Endothelial cell of umbilical vein (primary cell): ENCODE measurements around the gene TNFRSF8. TPM values are rescaled to one million over a fixed set of nuclear protein-coding genes. Genes with fewer than 3 reads are reported as not detected.

Source experiments
- BruUV-seq: library from RNA; stranded (reverse); fragments of 400-500 nt; replicated peaks from 2 replicates; lab custom pipeline; 2021; lab: Mats Ljungman, UMichigan
- CTCF ChIA-PET: fragments of 300-600, 350-600 bp; sonication (Branson Sonifier 250); formaldehyde crosslinking; loops from one replicate; lab custom pipeline; 2021; ENCODE audit warnings: antibody characterized with exemption, inconsistent platforms; lab: Charles Lee
- POLR2A ChIA-PET: fragments of 300-600, 350-600 bp; sonication (Branson Sonifier 250); formaldehyde crosslinking; loops from one replicate; lab custom pipeline; 2021; ENCODE audit warnings: antibody characterized with exemption, inconsistent platforms; lab: Charles Lee
- DNase-seq: peaks from one replicate; pipeline ENCODE4 v3.0.0-alpha.2; 2011; ENCODE audit warnings: low read depth, low spot score
- FAIRE-seq: peaks from 2 replicates; lab custom pipeline; 2011; peaks lifted over from hg19 to GRCh38; lab: Jason Lieb, UNC
- H2AFZ ChIP-seq: 2 replicates; pipeline ENCODE4 v1.6.0; 2012; ENCODE audit warnings: low read depth, low read length, control low read depth, inconsistent platforms
- H3K27ac ChIP-seq: 2 replicates; pipeline ENCODE4 v1.5.1; 2011; ENCODE audit warnings: low read depth, mild to moderate bottlenecking, control low read depth, low read length, moderate library complexity; ENCODE audit not compliant: insufficient read depth
- H3K27me3 ChIP-seq, 2 experiments: 2 replicates each; pipeline versions ENCODE4 v1.6.0 to v1.6.1; 2011; ENCODE audit warnings: low read length in 2 of 2, mixed read lengths in 1 of 2; ENCODE audit not compliant: control insufficient read depth in 2 of 2, insufficient read depth in 2 of 2
- H3K36me3 ChIP-seq, 2 experiments: 2 replicates in 1 of 2; 3 replicates in 1 of 2; pipeline ENCODE4 v1.5.1; 2011; ENCODE audit warnings: low read length in 2 of 2, mild to moderate bottlenecking in 1 of 2, moderate library complexity in 1 of 2; ENCODE audit not compliant: control insufficient read depth in 2 of 2, insufficient read depth in 2 of 2; ENCODE audit errors: extremely low read depth in 1 of 2
- H3K4me1 ChIP-seq: 3 replicates; pipeline ENCODE4 v1.5.1; 2011; ENCODE audit warnings: mild to moderate bottlenecking, low read length; ENCODE audit not compliant: control insufficient read depth, insufficient read depth; ENCODE audit errors: extremely low read depth
- H3K4me2 ChIP-seq: 2 replicates; pipeline ENCODE4 v1.6.1; 2011; ENCODE audit warnings: low read length, control low read depth, mixed read lengths; ENCODE audit not compliant: insufficient read depth
- H3K4me3 ChIP-seq, 3 experiments: fragments of 200-600 bp in 1 of 3; sonication (generic), shearing (Covaris generic) in 1 of 3; replicated peaks in 1 of 3; 2 replicates each; pipeline ENCODE4 v1.5.1; 2011 to 2016; ENCODE audit warnings: control low read depth in 3 of 3, low read length in 3 of 3, mild to moderate bottlenecking in 2 of 3, inconsistent platforms in 1 of 3, low read depth in 1 of 3, moderate library complexity in 1 of 3; ENCODE audit not compliant: insufficient read depth in 1 of 3
- H3K79me2 ChIP-seq: 2 replicates; pipeline ENCODE4 v1.6.0; 2012; ENCODE audit warnings: low read length, inconsistent platforms; ENCODE audit not compliant: control insufficient read depth, insufficient read depth
- H3K9ac ChIP-seq: replicated peaks from 2 replicates; pipeline ENCODE3; 2011; ENCODE audit warnings: low read length, control low read depth; ENCODE audit not compliant: insufficient read depth; ENCODE audit errors: extremely low read depth
- H3K9me1 ChIP-seq: replicated peaks from 3 replicates; pipeline ENCODE4 v1.6.0; 2011; ENCODE audit warnings: mild to moderate bottlenecking, low read length; ENCODE audit not compliant: control insufficient read depth, insufficient read depth; ENCODE audit errors: extremely low read depth
- H3K9me3 ChIP-seq: replicated peaks from 2 replicates; pipeline ENCODE4 v1.5.1; 2012; ENCODE audit warnings: low read length, inconsistent platforms; ENCODE audit not compliant: control insufficient read depth, insufficient read depth
- H4K20me1 ChIP-seq: replicated peaks from 2 replicates; pipeline ENCODE3; 2011; ENCODE audit warnings: mild to moderate bottlenecking, low read length; ENCODE audit not compliant: control insufficient read depth, insufficient read depth; ENCODE audit errors: extremely low read depth
- FOS ChIP-seq: IDR thresholded peaks from 2 replicates; pipeline ENCODE4 v1.6.1; 2011; ENCODE audit warnings: mild to moderate bottlenecking, low read length, moderate library complexity, borderline replicate concordance; ENCODE audit not compliant: insufficient read depth
- GATA2 ChIP-seq: IDR thresholded peaks from 2 replicates; pipeline ENCODE4 v1.7.0; 2011; ENCODE audit warnings: low read depth, mild to moderate bottlenecking, moderate library complexity, mixed read lengths, low read length; ENCODE audit not compliant: insufficient read length, insufficient read depth
- JUN ChIP-seq: IDR thresholded peaks from 2 replicates; pipeline ENCODE4 v1.6.1; 2011; ENCODE audit warnings: borderline replicate concordance, low read depth; ENCODE audit not compliant: insufficient read length, insufficient read depth
- MAX ChIP-seq: IDR thresholded peaks from 2 replicates; pipeline ENCODE4 v1.6.1; 2011; ENCODE audit not compliant: insufficient read depth, insufficient read length
- MYC ChIP-seq: IDR thresholded peaks from one replicate; pipeline ENCODE4 v1.6.1; 2011; ENCODE audit warnings: mild to moderate bottlenecking, low read depth, low read length
- POLR2A ChIP-seq: IDR thresholded peaks from 2 replicates; pipeline ENCODE4 v1.6.1; 2012; ENCODE audit warnings: low read depth, mild to moderate bottlenecking, control low read depth, low read length
- POLR2AphosphoS5 ChIP-seq: IDR thresholded peaks from 2 replicates; pipeline ENCODE4 v1.6.1; 2012; ENCODE audit warnings: low read depth, mild to moderate bottlenecking, control low read depth, low read length, moderate library complexity; ENCODE audit not compliant: insufficient read depth
- dilution Hi-C: fragments of 300-500 bp; cut with MboI; formaldehyde crosslinking; loops from one replicate; pipeline ENCODE4 v1.15.0; 2019; ENCODE audit warnings: low sequenced_read_pairs; ENCODE audit not compliant: extremely low pct_ligation_motif_present
- intact Hi-C: fragments of 100-400 bp; cut with micrococcal nuclease; formaldehyde crosslinking; loops from one replicate; pipeline ENCODE4 v1.10.0; 2022
- polyA plus RNA-seq, 4 experiments: library from polyadenylated mRNA; depleted of rRNA in 3 of 4; stranded (reverse) in 3 of 4; unstranded in 1 of 4; fragments of >200 nt; gene quantifications; 2 replicates each; pipeline versions ENCODE4 v1.2.1 to v1.2.3, GENCODE V29; 2011 to 2012; ENCODE audit warnings: missing spikeins in 1 of 4
- total RNA-seq: library from RNA; stranded (reverse); gene quantifications from 2 replicates; pipeline ENCODE4 v1.2.3, GENCODE V29; 2021
- TF ChIP-seq, protein P1 (sequence below), 2 donors: IDR thresholded peaks; 1 replicate in 1 of 2; 2 replicates in 1 of 2; pipeline ENCODE4 v1.5.1; 2011; ENCODE audit warnings: low read length in 2 of 2, mild to moderate bottlenecking in 2 of 2, moderate library complexity in 2 of 2, control low read depth in 1 of 2, inconsistent platforms in 1 of 2, low read depth in 1 of 2; ENCODE audit not compliant: insufficient read depth in 1 of 2; ENCODE audit errors: extremely low read depth in 1 of 2

Gene TNFRSF8
- total and polyA plus RNA-seq, 2 donors (not counting 3 experiments of a cell fraction or from before 2014, with no cell fraction given) = 0.47 TPM; not detected in 1

DNA sequence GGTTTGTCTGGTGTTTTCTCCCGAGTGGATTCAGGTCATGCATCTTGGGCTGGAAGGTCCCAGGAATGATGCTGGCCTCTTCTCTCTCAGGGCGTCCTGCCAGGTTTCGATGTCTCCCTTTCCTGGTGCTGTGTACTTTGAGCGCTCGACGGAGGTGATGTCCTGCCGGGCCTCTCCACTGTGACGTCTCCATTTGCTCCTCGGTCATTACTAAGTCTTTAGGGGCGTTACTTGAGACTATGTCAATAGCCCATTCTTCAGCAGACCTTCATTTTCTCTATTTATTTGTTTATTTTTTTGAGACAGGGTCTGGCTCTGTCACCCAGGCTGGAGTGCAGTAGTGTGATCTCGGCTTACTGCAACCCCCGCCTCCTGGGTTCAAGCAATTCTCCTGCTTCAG, 66.5 kb downstream of the TNFRSF8 start:
- Histone ChIP-seq H2AFZ (no peak overlapping the region), H3K9me3 (no peaks in the 10 kb centered on the region), H3K4me1 (peaks cover 17% of the 10 kb centered on the region), H3K4me2 (no peak overlapping the region), H3K27ac (no peak overlapping the region), H3K9me1 (no peaks in the 10 kb centered on the region), H3K9ac (no peak overlapping the region), H4K20me1 (no peaks in the 10 kb centered on the region), H3K36me3 (no peaks in the 10 kb centered on the region), H3K27me3 (no peaks in the 10 kb centered on the region), H3K4me3 (no peak overlapping the region), H3K79me2 (no peaks in the 10 kb centered on the region)
- intact Hi-C loops (no loop called here), dilution Hi-C loops (no loop called here)
- ChIA-PET POLR2A (no interaction called here), CTCF (no interaction called here)
- FAIRE-seq (no peak), DNase-seq (no peak)
- TF ChIP-seq POLR2A (no peak), POLR2AphosphoS5 (no peak), JUN (no peak), MAX (no peak), FOS (no peak), GATA2 (no peak), MYC (no peak)
- TF ChIP-seq, protein P1, sequence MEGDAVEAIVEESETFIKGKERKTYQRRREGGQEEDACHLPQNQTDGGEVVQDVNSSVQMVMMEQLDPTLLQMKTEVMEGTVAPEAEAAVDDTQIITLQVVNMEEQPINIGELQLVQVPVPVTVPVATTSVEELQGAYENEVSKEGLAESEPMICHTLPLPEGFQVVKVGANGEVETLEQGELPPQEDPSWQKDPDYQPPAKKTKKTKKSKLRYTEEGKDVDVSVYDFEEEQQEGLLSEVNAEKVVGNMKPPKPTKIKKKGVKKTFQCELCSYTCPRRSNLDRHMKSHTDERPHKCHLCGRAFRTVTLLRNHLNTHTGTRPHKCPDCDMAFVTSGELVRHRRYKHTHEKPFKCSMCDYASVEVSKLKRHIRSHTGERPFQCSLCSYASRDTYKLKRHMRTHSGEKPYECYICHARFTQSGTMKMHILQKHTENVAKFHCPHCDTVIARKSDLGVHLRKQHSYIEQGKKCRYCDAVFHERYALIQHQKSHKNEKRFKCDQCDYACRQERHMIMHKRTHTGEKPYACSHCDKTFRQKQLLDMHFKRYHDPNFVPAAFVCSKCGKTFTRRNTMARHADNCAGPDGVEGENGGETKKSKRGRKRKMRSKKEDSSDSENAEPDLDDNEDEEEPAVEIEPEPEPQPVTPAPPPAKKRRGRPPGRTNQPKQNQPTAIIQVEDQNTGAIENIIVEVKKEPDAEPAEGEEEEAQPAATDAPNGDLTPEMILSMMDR (IDR thresholded peaks at IDR 0.05; ENCODE audit: extremely low read depth in 1 of 2, insufficient read depth in 1 of 2, low read depth in 1 of 2, low read length in 2 of 2) = no peak
- BruUV-seq = no TSS peak
